ENCODE results near the gene SLC15A4.

- TF ChIP-seq CTCF (conservative IDR thresholded peaks at IDR 0.05; ENCODE audit: low read length) (no peak), EZH2phosphoT487 (IDR thresholded peaks at IDR 0.05; ENCODE audit: borderline replicate concordance) (no peak)
These were observed 19.0 kb downstream of the SLC15A4 start for GRCh38 chr12:128804762-128805161.
